HCT116 (cell line): ENCODE results near the gene GSG1L. TPM values are rescaled to one million over a fixed set of nuclear protein-coding genes. Genes with fewer than 3 reads are reported as not detected.

Source experiments
- ATAC-seq: fragments of 200-7000 bp; cut with Tn5 transposase; 2 replicates; pipeline ENCODE4 v1.9.1; 2020; ENCODE audit warnings: mild to moderate bottlenecking, moderate library complexity
- BruUV-seq: library from RNA; stranded (reverse); fragments of 400-500 nt; replicated peaks from 2 replicates; lab custom pipeline; 2021; lab: Mats Ljungman, UMichigan
- CTCF ChIA-PET: fragments of 300-600 bp; sonication (Branson Sonifier 250); formaldehyde crosslinking; loops from one replicate; lab custom pipeline; 2021; ENCODE audit warnings: antibody characterized with exemption; lab: Charles Lee
- POLR2A ChIA-PET: fragments of 300-600, 350-600 bp; sonication (Branson Sonifier 250); formaldehyde crosslinking; loops from one replicate; lab custom pipeline; 2021; ENCODE audit warnings: antibody characterized with exemption; lab: Charles Lee
- RAD21 ChIA-PET, 2 experiments: fragments of 300-600 bp; sonication (Branson Sonifier 250); formaldehyde crosslinking; loops; one replicate each; lab custom pipeline; 2023; ENCODE audit warnings: low total read pairs in 2 of 2; ENCODE audit not compliant: uncharacterized antibody in 2 of 2, unreplicated experiment in 2 of 2, low non-redundant PET in 1 of 2; lab: Charles Lee
- DNase-seq: peaks from one replicate; pipeline ENCODE4 v3.0.0-alpha.2; 2010; ENCODE audit warnings: low read depth, low spot score
- H2AFZ ChIP-seq: fragments of 200-600 bp; shearing (Covaris generic), sonication (generic); 2 replicates; pipeline ENCODE4 v1.6.1; 2017; ENCODE audit warnings: low read depth, mixed run types, mixed read lengths, antibody characterized with exemption, low read length; ENCODE audit not compliant: poor library complexity, severe bottlenecking
- H3K27ac ChIP-seq: 2 replicates; pipeline ENCODE4 v1.5.1; 2012; ENCODE audit warnings: low read depth, low read length
- H3K27me3 ChIP-seq: fragments of 200-600 bp; sonication (generic); 2 replicates; pipeline ENCODE4 v1.6.1; 2016; ENCODE audit warnings: mixed run types, low read length, mixed read lengths; ENCODE audit not compliant: insufficient read depth
- H3K36me3 ChIP-seq, 2 experiments: fragments of 200-500 bp in 1 of 2; fragments of 200-600 bp in 1 of 2; sonication (Bioruptor generic) in 1 of 2; sonication (generic) in 1 of 2; 2 replicates each; pipeline versions ENCODE4 v1.5.1 to v1.6.1; 2014 to 2016; ENCODE audit warnings: low read length in 2 of 2, inconsistent platforms in 1 of 2, mixed read lengths in 1 of 2, mixed run types in 1 of 2; ENCODE audit not compliant: insufficient read depth in 2 of 2, control insufficient read depth in 1 of 2
- H3K4me1 ChIP-seq, 2 experiments: fragments of 200-600 bp in 1 of 2; sonication (generic) in 1 of 2; 2 replicates each; pipeline versions ENCODE4 v1.5.1 to v1.6.1; 2012 to 2017; ENCODE audit warnings: low read length in 2 of 2, inconsistent platforms in 1 of 2, mild to moderate bottlenecking in 1 of 2, mixed read lengths in 1 of 2, mixed run types in 1 of 2, moderate library complexity in 1 of 2; ENCODE audit not compliant: insufficient read depth in 2 of 2, control insufficient read depth in 1 of 2
- H3K4me2 ChIP-seq: fragments of 200-600 bp; sonication (generic); 2 replicates; pipeline ENCODE4 v1.6.1; 2017; ENCODE audit warnings: mixed run types, low read length, mixed read lengths
- H3K4me3 ChIP-seq, 2 experiments: fragments of 200-600 bp in 1 of 2; sonication (generic) in 1 of 2; replicated peaks in 1 of 2; 2 replicates each; pipeline ENCODE4 v1.5.1; 2011 to 2016; ENCODE audit warnings: low read length in 2 of 2, control low read depth in 1 of 2, low read depth in 1 of 2, mild to moderate bottlenecking in 1 of 2, mixed read lengths in 1 of 2, mixed run types in 1 of 2
- H3K79me2 ChIP-seq: fragments of 200-600 bp; sonication (generic); 2 replicates; pipeline ENCODE4 v1.6.1; 2017; ENCODE audit warnings: mild to moderate bottlenecking, mixed run types, low read length, moderate library complexity, mixed read lengths; ENCODE audit not compliant: insufficient read depth
- H3K9ac ChIP-seq: fragments of 200-600 bp; sonication (generic); 2 replicates; pipeline ENCODE4 v1.6.1; 2016; ENCODE audit warnings: low read length, mixed read lengths
- H3K9me2 ChIP-seq: fragments of 200-600 bp; sonication (generic), shearing (Covaris generic); 2 replicates; pipeline ENCODE4 v1.6.1; 2017; ENCODE audit warnings: mixed run types, mild to moderate bottlenecking, moderate library complexity; ENCODE audit not compliant: insufficient read depth
- H3K9me3 ChIP-seq, 2 experiments: fragments of 200-500 bp in 1 of 2; fragments of 200-600 bp in 1 of 2; sonication (Bioruptor generic) in 1 of 2; sonication (generic) in 1 of 2; 2 replicates each; pipeline ENCODE4 v1.6.1; 2014 to 2017; ENCODE audit warnings: low read length in 2 of 2, mixed read lengths in 2 of 2, inconsistent platforms in 1 of 2, low read depth in 1 of 2, mild to moderate bottlenecking in 1 of 2, mixed run types in 1 of 2, moderate library complexity in 1 of 2; ENCODE audit not compliant: control insufficient read depth in 1 of 2, insufficient read depth in 1 of 2
- H4K20me1 ChIP-seq: fragments of 200-600 bp; sonication (generic), shearing (Covaris generic); 2 replicates; pipeline ENCODE4 v1.6.1; 2017; ENCODE audit warnings: mixed run types, mild to moderate bottlenecking, moderate library complexity; ENCODE audit not compliant: insufficient read depth
- CBX3 ChIP-seq: IDR thresholded peaks from 2 replicates; pipeline ENCODE4 v1.6.1; 2012; ENCODE audit warnings: low read depth
- CEBPB ChIP-seq: IDR thresholded peaks from 2 replicates; pipeline ENCODE4 v1.6.1; 2012; ENCODE audit warnings: low read depth
- CTCF ChIP-seq, 3 experiments: fragments of 200-600 bp in 1 of 3; sonication (generic) in 1 of 3; IDR thresholded peaks in 2 of 3; conservative IDR thresholded peaks in 1 of 3; 2 replicates each; pipeline ENCODE4 v1.5.1; 2012 to 2017; ENCODE audit warnings: low read depth in 2 of 3, low read length in 2 of 3, antibody characterized with exemption in 1 of 3, borderline replicate concordance in 1 of 3, control low read depth in 1 of 3, mild to moderate bottlenecking in 1 of 3, mixed read lengths in 1 of 3, mixed run types in 1 of 3, moderate library complexity in 1 of 3; ENCODE audit not compliant: insufficient read depth in 1 of 3
- EGR1 ChIP-seq: IDR thresholded peaks from 2 replicates; pipeline ENCODE4 v1.6.1; 2012; ENCODE audit warnings: low read depth
- EZH2 ChIP-seq: fragments of 200-600 bp; sonication (generic); IDR thresholded peaks from 2 replicates; pipeline ENCODE4 v1.6.1; 2017; ENCODE audit warnings: antibody characterized with exemption, mixed run types
- FOSL1 ChIP-seq: IDR thresholded peaks from 2 replicates; pipeline ENCODE4 v1.6.1; 2012; ENCODE audit warnings: low read depth
- JUND ChIP-seq: IDR thresholded peaks from 2 replicates; pipeline ENCODE4 v1.6.1; 2012
- POLR2AphosphoS5 ChIP-seq: IDR thresholded peaks from 2 replicates; pipeline ENCODE4 v1.6.1; 2011; ENCODE audit warnings: mild to moderate bottlenecking, low read depth, low read length, moderate library complexity
- RAD21 ChIP-seq: IDR thresholded peaks from 2 replicates; pipeline ENCODE4 v1.6.1; 2012; ENCODE audit warnings: low read depth, mild to moderate bottlenecking
- TCF7L2 ChIP-seq: IDR thresholded peaks from 2 replicates; pipeline ENCODE4 v1.7.0; 2011; ENCODE audit warnings: borderline replicate concordance, inconsistent platforms; ENCODE audit not compliant: insufficient read depth, insufficient read length; ENCODE audit errors: extremely low read depth
- ZBTB33 ChIP-seq: IDR thresholded peaks from 2 replicates; pipeline ENCODE4 v1.6.1; 2011; ENCODE audit warnings: mild to moderate bottlenecking, low read length, moderate library complexity; ENCODE audit not compliant: insufficient replicate concordance; ENCODE audit errors: extremely low read depth
- intact Hi-C: fragments of 100-400 bp; cut with micrococcal nuclease; formaldehyde crosslinking; loops from 2 replicates; pipeline ENCODE4 v1.10.0; 2022
- total RNA-seq: library from RNA; stranded (reverse); gene quantifications from one replicate; pipeline ENCODE4 v1.2.1, GENCODE V29; 2021; ENCODE audit not compliant: unreplicated experiment
- TF ChIP-seq, protein P1 (sequence below): IDR thresholded peaks from 2 replicates; pipeline ENCODE4 v1.6.1; 2012; ENCODE audit warnings: low read depth

Gene GSG1L
- total RNA-seq, 1 experiment from 2014 or later = not detected

GRCh38 chr16:28013392-28013791 lies 50.1 kb downstream of the GSG1L start:
- ChIA-PET RAD21 (no interaction called here), CTCF (no interaction called here)
- no peaks in the 10 kb centered on the region for H3K79me2 ChIP-seq
- no peaks in the 10 kb centered on the region for H3K9me2 ChIP-seq
- DNase-seq (no peak), ATAC-seq (no peak)
- no peak overlapping the region for H3K4me2 ChIP-seq
- no peak overlapping the region for H3K9ac ChIP-seq
- TF ChIP-seq ZBTB33 (no peak), CBX3 (no peak), JUND (no peak), EZH2 (no peak)
- TF ChIP-seq, all 23 proteins: peak for 0
- intact Hi-C loops = no loop called here
- Histone ChIP-seq H3K27ac (no peak overlapping the region), H4K20me1 (no peaks in the 10 kb centered on the region), H3K9me3 (no peaks in the 10 kb centered on the region), H2AFZ (no peak overlapping the region), H3K27me3 (peaks cover 40% of the 10 kb centered on the region), H3K36me3 (no peaks in the 10 kb centered on the region), H3K4me3 (no peak overlapping the region), H3K4me1 (no peaks in the 10 kb centered on the region)
- POLR2A ChIA-PET = no interaction called here
- BruUV-seq = no TSS peak

GRCh38 chr16:28011971-28012445 lies 51.5 kb downstream of the GSG1L start:
- Histone ChIP-seq H3K4me1 (no peaks in the 10 kb centered on the region), H3K4me2 (no peak overlapping the region), H3K27ac (no peak overlapping the region), H3K4me3 (no peak overlapping the region), H3K36me3 (no peaks in the 10 kb centered on the region), H3K9ac (no peak overlapping the region), H3K9me2 (no peaks in the 10 kb centered on the region), H3K79me2 (no peaks in the 10 kb centered on the region), H2AFZ (no peak overlapping the region), H3K9me3 (no peaks in the 10 kb centered on the region), H4K20me1 (no peaks in the 10 kb centered on the region), H3K27me3 (peaks cover 32% of the 10 kb centered on the region)
- RAD21 ChIA-PET = no interaction called here
- POLR2A ChIA-PET = no interaction called here
- intact Hi-C loops = no loop called here
- CTCF ChIA-PET = no interaction called here
- DNase-seq (no peak), ATAC-seq (no peak)
- no TSS peak for BruUV-seq
- TF ChIP-seq RAD21 (no peak), FOSL1 (no peak), EGR1 (no peak), TCF7L2 (no peak), POLR2AphosphoS5 (no peak), CBX3 (no peak), EZH2 (no peak), CEBPB (no peak), CTCF (IDR thresholded peaks at IDR 0.05 in 2 of 3, conservative IDR thresholded peaks at IDR 0.05 in 1 of 3; ENCODE audit: borderline replicate concordance in 1 of 3, insufficient read depth in 1 of 3, low read depth in 2 of 3, low read length in 2 of 3) (no peak)
- TF ChIP-seq, protein P1, sequence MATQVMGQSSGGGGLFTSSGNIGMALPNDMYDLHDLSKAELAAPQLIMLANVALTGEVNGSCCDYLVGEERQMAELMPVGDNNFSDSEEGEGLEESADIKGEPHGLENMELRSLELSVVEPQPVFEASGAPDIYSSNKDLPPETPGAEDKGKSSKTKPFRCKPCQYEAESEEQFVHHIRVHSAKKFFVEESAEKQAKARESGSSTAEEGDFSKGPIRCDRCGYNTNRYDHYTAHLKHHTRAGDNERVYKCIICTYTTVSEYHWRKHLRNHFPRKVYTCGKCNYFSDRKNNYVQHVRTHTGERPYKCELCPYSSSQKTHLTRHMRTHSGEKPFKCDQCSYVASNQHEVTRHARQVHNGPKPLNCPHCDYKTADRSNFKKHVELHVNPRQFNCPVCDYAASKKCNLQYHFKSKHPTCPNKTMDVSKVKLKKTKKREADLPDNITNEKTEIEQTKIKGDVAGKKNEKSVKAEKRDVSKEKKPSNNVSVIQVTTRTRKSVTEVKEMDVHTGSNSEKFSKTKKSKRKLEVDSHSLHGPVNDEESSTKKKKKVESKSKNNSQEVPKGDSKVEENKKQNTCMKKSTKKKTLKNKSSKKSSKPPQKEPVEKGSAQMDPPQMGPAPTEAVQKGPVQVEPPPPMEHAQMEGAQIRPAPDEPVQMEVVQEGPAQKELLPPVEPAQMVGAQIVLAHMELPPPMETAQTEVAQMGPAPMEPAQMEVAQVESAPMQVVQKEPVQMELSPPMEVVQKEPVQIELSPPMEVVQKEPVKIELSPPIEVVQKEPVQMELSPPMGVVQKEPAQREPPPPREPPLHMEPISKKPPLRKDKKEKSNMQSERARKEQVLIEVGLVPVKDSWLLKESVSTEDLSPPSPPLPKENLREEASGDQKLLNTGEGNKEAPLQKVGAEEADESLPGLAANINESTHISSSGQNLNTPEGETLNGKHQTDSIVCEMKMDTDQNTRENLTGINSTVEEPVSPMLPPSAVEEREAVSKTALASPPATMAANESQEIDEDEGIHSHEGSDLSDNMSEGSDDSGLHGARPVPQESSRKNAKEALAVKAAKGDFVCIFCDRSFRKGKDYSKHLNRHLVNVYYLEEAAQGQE = no peak
